Right atrium auricular region (tissue), 2 donors: ENCODE results near the gene SFXN4. TPM values are rescaled to one million over a fixed set of nuclear protein-coding genes. Genes with fewer than 3 reads are reported as not detected.
"Not testable (repeated sequence)": the region's sequence is repeated elsewhere in the genome, so short reads cannot be mapped to it uniquely, and the experiment has no call there.

Experiments
- DNase-seq: peaks from one replicate; pipeline ENCODE4 v3.0.0-alpha.2; 2019; ENCODE audit warnings: low spot score
- H3K27ac ChIP-seq, 2 donors: fragments of 200-600 bp; sonication (generic); 1 replicate in 1 of 2; 2 replicates in 1 of 2; pipeline ENCODE4 v1.5.1; 2016 to 2019
- H3K27me3 ChIP-seq, 2 donors: fragments of 200-600 bp; sonication (generic); one replicate each; pipeline versions ENCODE4 v1.5.1 to v1.6.0; 2017 to 2019
- H3K36me3 ChIP-seq: fragments of 200-600 bp; sonication (generic); one replicate; pipeline ENCODE4 v1.5.1; 2016
- H3K4me1 ChIP-seq, 2 donors: fragments of 200-600 bp; sonication (generic); one replicate each; pipeline versions ENCODE4 v1.5.1 to v1.6.0; 2017 to 2019
- H3K4me3 ChIP-seq, 2 donors: fragments of 200-600 bp; sonication (generic); 1 replicate in 1 of 2; 2 replicates in 1 of 2; pipeline ENCODE4 v1.5.1; 2017 to 2019; ENCODE audit warnings: mild to moderate bottlenecking in 1 of 2, moderate library complexity in 1 of 2
- H3K9me3 ChIP-seq, 2 donors: fragments of 200-600 bp; sonication (generic); one replicate each; pipeline ENCODE4 v1.5.1; 2019
- total RNA-seq, 2 donors: library from RNA; depleted of rRNA; stranded (reverse); fragments of >200 nt; gene quantifications; one replicate each; pipeline ENCODE4 v1.1.0, GENCODE V29; 2016
- TF ChIP-seq, protein P1 (sequence below), 2 donors: fragments of 200-600 bp; sonication (generic); IDR thresholded peaks; one replicate each; pipeline ENCODE4 v1.5.1; 2019; ENCODE audit warnings: antibody characterized with exemption in 2 of 2

SFXN4 gene
- total RNA-seq, 2 donors from 2014 or later = 31.3 to 49.6 TPM

DNA sequence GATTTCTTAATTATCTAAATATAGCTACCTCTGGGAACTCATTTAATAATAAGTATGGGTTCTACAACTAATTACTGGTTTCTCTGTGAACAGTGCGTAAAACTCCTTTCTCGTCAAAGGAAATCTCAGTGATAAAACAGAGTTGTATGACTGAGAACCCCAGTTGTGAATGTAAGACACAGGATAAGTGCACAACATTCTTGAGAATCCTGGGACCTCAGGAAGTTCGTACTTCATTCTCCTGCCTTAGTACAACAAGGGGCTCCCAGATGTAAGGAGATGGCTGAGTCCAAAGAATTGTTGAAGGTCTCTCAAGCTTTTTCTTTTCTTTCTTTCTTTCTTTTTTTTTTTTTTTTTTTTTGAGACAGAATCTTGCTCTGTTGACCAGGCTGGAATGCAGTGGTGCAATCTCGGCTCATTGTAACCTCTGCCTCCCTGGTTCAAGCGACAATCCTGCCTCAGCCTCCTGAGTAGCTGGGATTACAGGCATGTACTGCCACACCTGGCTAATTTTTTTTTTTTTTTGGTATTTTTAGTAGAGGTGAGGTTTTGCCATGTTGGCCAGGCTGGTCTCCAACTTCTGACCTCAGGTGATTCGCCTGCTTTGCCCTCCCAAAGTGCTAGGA, 49.1 kb downstream of the SFXN4 start:
- Histone ChIP-seq H3K27me3 (no peaks in the 10 kb centered on the region), H3K4me1 (peaks cover 0 to 6% of the 10 kb centered on the region in 2 donors), H3K36me3 (peaks cover 37% of the 10 kb centered on the region), H3K9me3 (no peaks in the 10 kb centered on the region), H3K27ac (no peak overlapping the region), H3K4me3 (no peak overlapping the region)
- TF ChIP-seq, protein P1, sequence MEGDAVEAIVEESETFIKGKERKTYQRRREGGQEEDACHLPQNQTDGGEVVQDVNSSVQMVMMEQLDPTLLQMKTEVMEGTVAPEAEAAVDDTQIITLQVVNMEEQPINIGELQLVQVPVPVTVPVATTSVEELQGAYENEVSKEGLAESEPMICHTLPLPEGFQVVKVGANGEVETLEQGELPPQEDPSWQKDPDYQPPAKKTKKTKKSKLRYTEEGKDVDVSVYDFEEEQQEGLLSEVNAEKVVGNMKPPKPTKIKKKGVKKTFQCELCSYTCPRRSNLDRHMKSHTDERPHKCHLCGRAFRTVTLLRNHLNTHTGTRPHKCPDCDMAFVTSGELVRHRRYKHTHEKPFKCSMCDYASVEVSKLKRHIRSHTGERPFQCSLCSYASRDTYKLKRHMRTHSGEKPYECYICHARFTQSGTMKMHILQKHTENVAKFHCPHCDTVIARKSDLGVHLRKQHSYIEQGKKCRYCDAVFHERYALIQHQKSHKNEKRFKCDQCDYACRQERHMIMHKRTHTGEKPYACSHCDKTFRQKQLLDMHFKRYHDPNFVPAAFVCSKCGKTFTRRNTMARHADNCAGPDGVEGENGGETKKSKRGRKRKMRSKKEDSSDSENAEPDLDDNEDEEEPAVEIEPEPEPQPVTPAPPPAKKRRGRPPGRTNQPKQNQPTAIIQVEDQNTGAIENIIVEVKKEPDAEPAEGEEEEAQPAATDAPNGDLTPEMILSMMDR (IDR thresholded peaks at IDR 0.05) = no peak
- no peak for DNase-seq

DNA sequence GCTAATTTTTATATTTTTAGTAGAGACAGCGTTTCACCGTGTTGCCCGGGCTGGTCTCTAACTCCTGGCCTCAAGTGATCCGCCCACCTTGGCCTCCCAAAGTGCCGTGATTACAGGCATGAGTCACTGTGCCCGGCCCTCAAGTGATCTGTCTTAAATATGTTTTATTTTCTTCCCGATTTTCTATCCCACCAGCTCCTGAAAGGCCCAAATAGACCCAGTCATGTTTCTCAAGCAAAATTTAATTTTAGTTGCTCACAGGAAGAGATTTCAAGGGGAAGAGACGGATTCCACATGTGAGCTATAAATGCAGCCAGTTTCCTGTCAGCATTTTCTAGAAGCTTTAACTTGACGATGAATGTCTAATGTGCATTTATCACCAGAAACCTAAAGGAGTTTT, 49.6 kb downstream of the SFXN4 start:
- H3K36me3 ChIP-seq = peaks cover 37% of the 10 kb centered on the region
- peaks cover 0 to 5% of the 10 kb centered on the region in 2 donors for H3K4me1 ChIP-seq
- H3K27me3 ChIP-seq = no peaks in the 10 kb centered on the region
- no peak overlapping the region for H3K27ac ChIP-seq
- no peaks in the 10 kb centered on the region for H3K9me3 ChIP-seq
- DNase-seq = no peak
- TF ChIP-seq, protein P1 (IDR thresholded peaks at IDR 0.05) = no peak
- no peak overlapping the region for H3K4me3 ChIP-seq

DNA sequence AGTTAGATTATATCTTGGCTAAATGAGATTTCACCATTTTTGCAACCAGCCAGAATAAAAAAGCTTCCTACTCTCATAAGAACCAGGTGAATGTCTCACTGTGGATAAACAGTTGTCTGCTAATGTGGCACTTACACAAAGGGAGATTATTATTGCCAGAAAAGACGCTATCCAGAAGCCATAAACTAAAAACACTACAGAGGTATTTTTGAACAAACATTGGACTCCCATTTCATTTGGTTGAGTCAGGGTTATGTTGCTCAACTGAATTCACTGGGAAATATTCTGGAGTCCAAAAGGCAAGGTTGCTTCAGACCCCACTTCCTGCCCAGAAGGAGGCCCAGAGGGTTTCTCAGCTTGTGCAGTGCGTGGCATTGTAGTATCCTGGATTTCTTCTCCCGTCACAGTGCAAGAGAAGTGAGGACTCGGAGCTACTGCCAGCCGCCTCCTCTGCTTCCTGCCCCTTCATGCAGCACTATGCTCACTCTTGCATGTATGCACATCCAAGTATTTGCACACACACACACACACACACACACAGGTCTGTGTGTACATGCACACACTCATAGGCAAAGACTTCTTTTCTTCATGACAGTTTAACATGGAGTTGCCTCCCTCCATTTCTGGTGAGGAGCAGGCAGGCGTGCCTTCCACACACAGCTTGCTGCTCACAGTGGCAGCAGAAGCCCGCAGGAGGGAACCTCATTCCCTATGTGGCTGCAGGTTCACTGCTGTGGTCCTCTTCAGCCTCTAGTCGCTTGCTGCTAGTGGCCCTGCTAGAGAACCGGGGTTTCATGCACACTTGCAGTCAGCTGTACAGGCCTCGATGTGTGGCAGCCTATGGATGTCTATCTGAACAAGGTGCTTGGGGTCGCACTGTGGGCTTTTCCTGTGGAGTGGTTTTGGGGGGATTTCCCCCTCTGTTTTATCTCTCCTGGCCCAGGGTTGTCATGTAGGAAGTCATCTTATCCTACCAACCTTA, 51.5 kb downstream of the SFXN4 start:
- H3K27ac ChIP-seq = no peak overlapping the region
- no peaks in the 10 kb centered on the region for H3K4me1 ChIP-seq
- no peaks in the 10 kb centered on the region for H3K27me3 ChIP-seq
- TF ChIP-seq, protein P1 (IDR thresholded peaks at IDR 0.05) = no peak
- no peaks in the 10 kb centered on the region for H3K9me3 ChIP-seq
- H3K36me3 ChIP-seq = peaks cover 47% of the 10 kb centered on the region
- DNase-seq = no peak
- H3K4me3 ChIP-seq = no peak overlapping the region

DNA sequence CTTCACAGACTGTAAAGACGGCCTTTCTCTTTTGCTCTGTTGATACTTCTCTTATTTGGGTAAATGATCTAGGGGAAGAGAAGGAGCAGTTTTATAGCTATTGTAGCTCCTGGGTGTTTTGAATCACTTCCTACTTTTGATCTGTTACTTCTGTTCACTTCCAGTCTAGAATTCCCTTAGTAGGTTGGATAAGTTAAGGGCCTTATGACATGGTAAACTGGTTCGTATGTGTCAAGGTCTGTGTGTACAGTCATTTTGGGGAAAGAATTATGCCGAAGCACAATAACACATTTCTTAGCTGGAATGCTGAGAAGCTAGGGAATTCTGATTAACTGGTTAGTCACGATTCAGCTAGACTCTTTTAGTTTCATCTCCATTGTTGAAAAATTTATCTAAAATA, 53.5 kb downstream of the SFXN4 start:
- peaks cover 45% of the 10 kb centered on the region for H3K36me3 ChIP-seq
- TF ChIP-seq, protein P1 (IDR thresholded peaks at IDR 0.05) = no peak
- H3K27ac ChIP-seq = no peak overlapping the region
- H3K9me3 ChIP-seq = no peaks in the 10 kb centered on the region
- H3K4me1 ChIP-seq = no peaks in the 10 kb centered on the region
- no peaks in the 10 kb centered on the region for H3K27me3 ChIP-seq
- H3K4me3 ChIP-seq = no peak overlapping the region
- no peak for DNase-seq

DNA sequence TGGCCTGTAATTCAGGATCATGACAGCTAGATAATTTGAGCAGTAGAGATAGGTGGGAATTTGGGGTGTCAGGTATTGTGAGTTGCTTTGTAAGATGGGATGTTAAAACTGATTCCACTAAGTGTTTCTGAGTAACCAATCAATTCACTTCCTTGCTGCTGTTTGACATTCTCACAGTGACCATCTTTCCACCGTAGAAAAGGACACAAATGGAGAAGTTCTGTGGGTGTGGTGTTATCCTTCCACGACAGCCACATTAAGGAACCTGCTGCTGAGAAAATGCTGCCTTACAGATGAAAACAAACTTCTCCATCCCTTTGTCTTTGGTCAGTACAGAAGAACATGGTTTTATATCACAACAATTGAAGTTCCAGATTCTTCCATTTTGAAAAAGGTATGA, 57.7 kb downstream of the SFXN4 start:
- H3K4me1 ChIP-seq, DNase-seq, H3K4me3 ChIP-seq, H3K27ac ChIP-seq, H3K27me3 ChIP-seq, H3K9me3 ChIP-seq: not testable (repeated sequence)
- H3K36me3 ChIP-seq = peaks cover 27% of the 10 kb centered on the region

DNA sequence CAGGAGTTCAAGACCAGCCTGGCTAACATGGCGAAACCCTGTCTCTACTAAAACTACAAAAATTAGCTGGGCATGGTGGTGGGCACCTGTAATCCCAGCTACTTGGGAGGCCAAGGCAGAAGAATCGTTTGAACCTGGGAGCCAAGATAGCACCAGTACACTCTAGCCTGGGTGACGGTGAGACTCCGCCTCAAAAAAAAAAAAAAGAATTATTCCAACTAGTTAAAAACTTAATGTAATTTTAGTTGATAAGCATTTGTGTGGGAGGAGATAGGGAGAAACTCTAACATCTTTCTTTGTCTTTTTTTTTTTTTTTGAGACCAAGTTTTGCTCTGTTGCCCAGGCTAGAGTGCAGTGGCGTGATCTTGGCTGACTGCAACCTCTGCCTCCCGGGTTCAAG, 58.4 kb downstream of the SFXN4 start:
- H3K9me3 ChIP-seq, H3K4me1 ChIP-seq, DNase-seq, H3K27ac ChIP-seq, H3K27me3 ChIP-seq, H3K4me3 ChIP-seq: not testable (repeated sequence)
- H3K36me3 ChIP-seq = peaks cover 21% of the 10 kb centered on the region

DNA sequence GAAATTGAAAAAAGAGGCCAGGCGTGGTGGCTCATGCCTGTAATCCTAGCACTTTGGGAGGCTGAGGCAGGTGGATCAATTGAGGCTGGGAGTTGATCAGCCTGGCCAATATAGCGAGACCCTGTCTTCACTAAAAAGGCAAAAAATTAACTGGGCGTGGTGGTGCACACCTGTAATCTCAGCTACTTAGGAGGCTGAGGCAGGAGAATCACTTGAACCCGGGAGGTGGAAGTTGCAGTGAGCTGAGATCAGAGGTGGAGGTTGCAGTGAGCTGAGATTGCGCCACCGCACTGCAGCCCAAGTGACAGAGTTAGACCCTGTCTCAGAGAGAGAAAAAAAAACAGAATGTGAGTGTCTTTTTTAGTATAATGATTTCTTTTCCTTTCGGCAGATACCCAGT, 59.6 kb downstream of the SFXN4 start:
- peaks cover 17% of the 10 kb centered on the region for H3K36me3 ChIP-seq
- H3K4me3 ChIP-seq, H3K27me3 ChIP-seq, H3K9me3 ChIP-seq, H3K27ac ChIP-seq, H3K4me1 ChIP-seq, DNase-seq: not testable (repeated sequence)
